GOT3 (cell line): ENCODE results near the gene PFDN1.

Source experiments
- DNase-seq: peaks from one replicate; lab custom pipeline; 2025; ENCODE audit warnings: mixed read lengths; lab: John Stamatoyannopoulos, UW

Gene PFDN1

GRCh38 chr5:140258873-140259272 lies 44.0 kb downstream of the PFDN1 start:
- DNase-seq: no peak

- no peak for DNase-seq
These were observed 44.9 kb downstream of the PFDN1 start for GRCh38 chr5:140258016-140258415.

- DNase-seq: no peak
These were observed 46.2 kb downstream of the PFDN1 start for GRCh38 chr5:140256726-140257125.

GRCh38 chr5:140255460-140256157 lies 47.3 kb downstream of the PFDN1 start:
- DNase-seq: no peak

GRCh38 chr5:140253985-140254384 lies 48.9 kb downstream of the PFDN1 start:
- DNase-seq: no peak

GRCh38 chr5:140252470-140253126 lies 50.3 kb downstream of the PFDN1 start:
- DNase-seq: no peak

- DNase-seq: peak; percentile 49
These were observed 51.4 kb downstream of the PFDN1 start for GRCh38 chr5:140251527-140251973.

- DNase-seq: no peak
These were observed 52.5 kb downstream of the PFDN1 start for GRCh38 chr5:140250386-140250785.

- DNase-seq: no peak
These were observed 53.4 kb downstream of the PFDN1 start for GRCh38 chr5:140249536-140249935.

GRCh38 chr5:140248414-140248813 lies 54.5 kb downstream of the PFDN1 start:
- no peak for DNase-seq

GRCh38 chr5:140246378-140247122 lies 56.4 kb downstream of the PFDN1 start:
- DNase-seq: no peak

GRCh38 chr5:140245926-140246325 lies 57.0 kb downstream of the PFDN1 start:
- DNase-seq: no peak

GRCh38 chr5:140245341-140245740 lies 57.6 kb downstream of the PFDN1 start:
- DNase-seq: no peak

- DNase-seq: peak; percentile 54
These were observed 58.3 kb downstream of the PFDN1 start for GRCh38 chr5:140244525-140245025.

GRCh38 chr5:140243706-140244250 lies 59.1 kb downstream of the PFDN1 start:
- no peak for DNase-seq

- DNase-seq: no peak
These were observed 59.9 kb downstream of the PFDN1 start for GRCh38 chr5:140242890-140243585.

GRCh38 chr5:140242099-140242498 lies 60.8 kb downstream of the PFDN1 start:
- no peak for DNase-seq

- DNase-seq: peak; percentile 46
These were observed 61.8 kb downstream of the PFDN1 start for GRCh38 chr5:140240987-140241706.

GRCh38 chr5:140239939-140240700 lies 62.8 kb downstream of the PFDN1 start:
- DNase-seq: no peak

GRCh38 chr5:140239461-140239860 lies 63.4 kb downstream of the PFDN1 start:
- no peak for DNase-seq
